Erythroblast (primary cell): ENCODE measurements around the gene POU6F2.

Source experiments
- GATA1 ChIP-seq: IDR thresholded peaks from 2 replicates; pipeline ENCODE4 v1.6.1; 2011; ENCODE audit warnings: low read depth, mild to moderate bottlenecking, control low read depth, low read length, moderate library complexity
- POLR2A ChIP-seq: IDR thresholded peaks from 2 replicates; pipeline ENCODE4 v1.6.1; 2011; ENCODE audit warnings: mild to moderate bottlenecking, low read length

DNA sequence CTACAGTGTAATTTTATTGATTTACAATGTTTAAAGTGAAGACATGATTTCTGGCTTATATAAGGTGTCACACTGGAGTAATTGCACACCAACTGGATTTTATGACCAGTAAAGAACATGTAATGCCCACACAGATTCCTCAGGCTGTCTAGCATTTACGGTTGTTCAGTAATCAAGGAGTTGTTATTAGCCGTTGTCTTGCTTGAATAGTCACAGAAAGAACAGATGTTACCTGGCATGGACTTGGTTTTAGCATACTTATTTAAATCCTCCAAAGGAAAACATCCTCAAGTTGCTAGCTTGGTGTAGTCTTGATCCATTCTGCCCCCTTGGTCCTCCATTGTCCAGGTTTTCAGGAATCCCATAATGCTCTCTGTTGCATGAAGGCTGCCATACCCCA lies 65.8 kb downstream of the POU6F2 start:
- TF ChIP-seq POLR2A (no peak), GATA1 (no peak)
